HG02678 (cell line): Measurements from ENCODE around the gene C17orf78.
"Not testable (repeated sequence)": the region's sequence is repeated elsewhere in the genome, so short reads cannot be mapped to it uniquely, and the experiment has no call there.

Experiments used
- ATAC-seq: cut with Tn5 transposase; IDR thresholded peaks from one replicate; pipeline ENCODE4 v1.9.1; 2021; ENCODE audit warnings: mild to moderate bottlenecking, moderate library complexity; ENCODE audit not compliant: unreplicated experiment

Gene C17orf78

DNA sequence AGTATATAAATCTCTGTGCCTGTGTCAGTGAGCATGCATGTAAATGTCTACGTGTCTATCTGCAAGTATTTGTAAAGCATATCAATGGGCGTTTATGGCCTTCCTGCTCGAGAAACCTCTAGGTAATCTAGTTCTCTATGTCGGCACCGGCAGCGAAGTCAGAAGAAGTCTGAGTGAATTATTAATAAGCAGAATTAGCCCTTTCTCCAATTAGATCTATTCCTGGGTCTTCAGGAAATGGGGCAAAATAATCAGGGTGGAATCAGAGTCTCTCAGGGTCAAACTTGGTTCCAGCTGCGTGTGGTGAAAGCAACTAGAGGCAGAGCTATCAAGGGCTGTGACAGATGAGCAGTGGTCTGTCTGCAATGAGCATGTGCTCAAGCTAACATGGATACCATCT is at the start of gene C17orf78:
Gene C17orf78 (plus strand): TSS at position 280 of the 400 bp plus-strand sequence. CDS start 108 bp downstream, at position 388.
- no peak for ATAC-seq

DNA sequence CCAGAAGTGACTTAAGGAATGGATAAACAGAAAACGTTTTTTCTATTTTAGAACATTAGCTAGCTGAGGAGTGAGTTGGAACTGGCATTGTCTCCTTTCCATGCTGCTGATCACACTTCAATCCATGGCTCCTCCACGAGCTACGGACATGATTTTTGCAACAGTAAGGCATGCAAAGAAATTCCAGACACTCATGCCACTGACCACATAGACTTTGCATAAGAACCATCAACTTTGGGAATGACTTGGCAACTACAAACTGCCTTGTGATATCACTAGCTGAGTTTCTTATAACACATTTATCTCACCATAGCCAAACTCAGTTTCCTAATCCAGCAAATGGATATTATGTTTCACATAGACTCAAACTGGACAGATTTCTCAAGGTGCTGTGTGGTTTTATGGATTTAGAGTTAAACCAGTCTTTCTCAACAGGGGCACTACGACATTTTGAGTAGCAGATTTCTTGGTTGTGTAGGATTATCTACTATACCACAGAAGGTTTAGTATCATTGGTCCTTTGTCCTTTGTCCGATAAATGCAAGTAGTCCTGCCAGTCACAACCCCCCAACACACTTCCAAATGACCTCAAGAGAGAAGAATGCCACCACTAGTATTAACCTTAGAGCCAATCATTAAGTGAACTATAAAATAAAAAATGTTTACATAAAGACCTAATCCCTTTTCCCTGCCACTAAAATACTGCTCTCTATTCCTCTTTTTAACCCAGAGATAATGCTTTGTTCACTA is 48.3 kb upstream of the C17orf78 start:
- no peak for ATAC-seq

DNA sequence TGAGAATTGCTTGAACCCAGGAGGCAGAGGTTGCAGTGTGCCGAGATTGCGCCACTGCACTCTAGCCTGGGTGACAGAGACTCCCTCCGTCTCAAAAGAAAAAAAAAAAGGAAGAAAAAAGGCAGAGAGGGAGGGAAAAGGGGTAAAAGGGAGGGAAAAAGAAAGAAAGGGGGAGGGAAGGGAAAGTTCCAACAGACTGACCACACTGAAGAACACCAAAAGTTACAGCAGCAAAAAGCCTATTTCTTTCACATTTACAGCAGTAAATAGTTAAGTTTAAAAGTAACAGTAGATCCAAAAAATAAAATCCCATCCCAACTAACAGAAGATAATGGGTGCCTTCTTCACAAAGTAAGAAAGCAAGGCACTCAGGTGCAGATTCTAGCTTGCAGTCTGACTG is 36.9 kb upstream of the C17orf78 start:
- ATAC-seq = no peak

DNA sequence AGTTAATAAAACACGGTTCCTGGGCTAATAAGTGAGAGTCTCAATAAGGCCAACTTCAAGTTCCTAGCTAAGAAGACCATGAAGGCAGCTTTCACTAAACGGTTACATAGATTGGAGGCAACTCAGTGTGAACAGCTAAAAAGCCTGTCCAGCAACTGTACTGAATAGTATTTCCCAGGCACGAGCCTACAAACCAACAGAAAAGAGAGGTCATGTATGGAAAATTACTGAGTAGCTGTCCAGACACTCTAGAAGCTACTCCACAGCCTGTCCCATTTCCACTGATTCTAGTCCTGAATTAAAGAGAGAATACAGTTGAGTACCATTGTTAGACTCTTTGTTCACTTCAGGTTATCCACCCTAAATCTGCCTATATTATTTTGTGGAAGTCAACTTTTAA is 36.5 kb upstream of the C17orf78 start:
- ATAC-seq = no peak

DNA sequence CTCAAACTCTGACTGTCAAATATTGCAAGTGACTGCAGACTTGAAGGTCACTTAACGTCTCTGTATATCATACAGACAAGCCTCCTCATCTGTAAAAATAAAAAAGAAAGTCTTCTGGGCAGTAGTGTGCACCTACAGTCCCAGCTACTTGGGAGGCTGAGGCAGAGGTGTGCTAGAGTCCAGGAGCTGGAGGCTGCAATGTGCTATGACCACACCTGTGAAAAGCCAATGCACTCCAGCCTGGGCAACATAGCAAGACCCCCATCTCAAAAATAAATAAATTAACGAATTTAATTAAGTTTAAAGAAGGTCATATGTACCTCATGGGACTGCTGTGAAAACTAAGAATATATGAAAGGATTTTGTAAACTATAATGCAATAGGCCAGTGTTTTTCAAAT is 35.0 kb upstream of the C17orf78 start:
- ATAC-seq = no peak

DNA sequence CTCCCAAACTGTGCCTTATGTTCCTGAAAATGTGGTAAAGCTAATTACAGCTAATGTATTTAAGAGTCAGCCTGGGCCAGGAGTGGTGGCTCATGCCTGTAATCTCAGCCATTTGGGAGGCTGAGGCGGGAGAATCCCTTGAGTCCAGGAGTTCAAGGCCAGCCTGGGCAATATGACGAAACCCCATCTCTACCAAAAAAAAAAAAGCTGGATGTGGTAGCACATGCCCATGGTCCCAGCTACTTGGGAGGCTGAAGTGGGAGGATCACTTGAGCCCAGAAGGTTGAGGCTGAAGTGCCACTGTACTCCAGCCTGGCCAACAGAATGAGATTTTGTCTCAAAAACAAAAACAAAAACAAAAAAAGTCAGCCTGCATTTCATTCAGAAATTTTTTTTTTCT is 33.2 kb upstream of the C17orf78 start:
- ATAC-seq = no peak

DNA sequence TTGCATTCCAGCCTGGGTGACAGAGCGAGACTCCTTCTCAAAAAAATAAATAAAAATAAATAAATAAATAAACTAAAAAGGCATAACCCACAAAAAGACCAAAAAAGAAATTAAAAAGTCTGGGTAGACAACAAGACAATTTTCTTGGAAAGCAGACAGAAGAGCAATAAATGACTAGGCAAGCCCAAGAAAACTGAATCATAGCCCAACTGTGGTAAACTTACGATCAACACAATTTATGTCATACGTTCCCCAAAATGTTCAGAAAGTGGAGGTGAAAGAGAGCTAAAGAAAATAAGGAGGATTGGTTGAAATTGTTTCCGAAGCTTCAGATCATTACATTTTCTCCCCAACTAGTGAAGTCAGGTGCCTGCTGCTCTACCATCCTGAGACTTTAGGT is 31.3 kb upstream of the C17orf78 start:
- ATAC-seq = no peak

DNA sequence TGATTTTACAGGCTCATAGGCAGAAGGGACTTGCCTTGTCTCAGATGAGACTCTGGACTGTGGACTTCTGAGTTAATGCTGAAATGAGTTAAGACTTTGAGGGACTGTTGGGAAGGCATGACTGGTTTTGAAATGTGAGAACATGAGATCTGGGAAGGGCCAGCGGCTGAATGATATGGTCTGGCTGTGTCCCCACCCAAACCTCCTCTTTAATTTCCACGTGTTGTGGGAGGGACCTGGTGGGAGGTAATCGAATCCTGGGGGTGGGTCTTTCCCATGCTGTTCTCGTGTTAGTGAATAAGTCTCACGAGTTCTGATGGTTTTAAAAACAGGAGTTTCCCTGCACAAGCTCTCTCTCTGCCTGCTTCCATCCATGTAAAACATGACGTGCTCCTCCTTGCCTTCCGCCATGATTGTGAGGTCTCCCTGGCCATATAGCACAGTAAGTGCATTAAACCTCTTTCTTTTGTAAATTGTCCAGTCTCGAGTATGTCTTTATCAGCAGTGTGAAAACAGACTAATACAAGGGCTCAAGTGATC is 28.9 kb upstream of the C17orf78 start:
- not testable (repeated sequence) for ATAC-seq

DNA sequence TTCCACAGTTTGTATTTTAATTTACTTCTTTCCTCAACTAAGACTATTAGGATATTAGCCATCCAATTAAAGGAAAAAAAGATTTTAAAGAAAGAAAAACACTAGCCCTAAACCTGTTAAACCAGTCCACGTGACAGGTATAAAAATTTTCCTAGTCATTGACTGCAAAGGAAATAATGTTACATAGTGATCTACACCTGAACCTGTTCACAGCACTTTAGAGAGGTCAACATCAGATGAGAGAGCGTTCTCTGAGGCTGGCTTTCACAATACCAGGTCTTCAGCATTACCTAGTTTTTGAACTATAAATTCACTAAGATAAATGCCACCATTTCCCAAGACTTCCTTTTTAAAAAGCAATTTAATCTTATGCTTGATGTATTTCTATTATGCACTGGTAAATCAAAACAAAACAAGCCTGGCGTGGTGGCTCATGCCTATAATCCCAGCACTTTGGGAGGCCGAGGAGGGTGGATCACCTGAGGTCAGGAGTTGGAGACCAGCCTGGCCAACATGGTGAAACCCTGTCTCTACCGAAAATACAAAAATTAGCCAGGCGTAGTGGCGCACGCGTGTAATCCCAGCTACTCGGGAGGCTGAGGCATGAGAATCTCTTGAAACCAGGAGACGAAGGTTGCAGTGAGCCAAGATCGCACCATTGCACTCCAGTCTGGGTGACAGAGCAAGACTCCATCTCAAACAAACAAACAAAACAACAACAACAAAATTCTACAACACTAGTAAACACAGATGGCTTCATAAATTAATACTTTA is 18.8 kb upstream of the C17orf78 start:
- ATAC-seq = not testable (repeated sequence)

DNA sequence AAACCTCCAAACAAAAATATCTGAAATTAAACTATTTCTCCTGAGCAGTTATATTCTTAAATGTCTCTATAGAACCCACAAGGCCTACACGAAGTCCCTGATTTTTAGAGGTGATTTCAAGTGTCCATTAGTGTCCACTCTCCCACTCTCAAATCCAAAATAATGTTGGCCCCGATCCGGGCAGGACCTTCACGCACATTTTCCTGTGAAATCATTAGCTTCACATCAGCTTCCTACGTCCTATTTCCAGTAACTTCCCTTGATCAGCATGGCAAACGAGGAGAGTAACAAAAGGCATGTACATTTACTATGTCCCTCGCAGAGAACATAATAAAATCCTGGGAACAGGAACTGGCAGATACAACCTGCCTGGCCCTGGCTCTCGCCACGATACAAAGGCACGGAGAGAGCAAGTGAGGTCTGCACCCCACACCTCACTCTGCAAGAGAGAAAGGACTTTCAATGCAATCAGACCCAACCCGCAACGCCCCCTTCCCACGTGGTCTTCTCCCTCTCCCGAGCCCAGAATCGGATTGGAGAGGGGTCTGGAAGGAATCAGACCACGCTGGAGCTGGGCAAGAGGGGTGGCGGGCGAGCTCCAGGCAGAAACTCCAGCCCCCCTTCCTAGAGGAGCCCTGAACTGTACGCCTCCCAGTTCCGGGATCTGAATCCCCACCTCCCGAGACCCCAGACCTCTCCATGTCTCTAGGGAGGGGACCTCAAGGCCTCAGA is 17.5 kb upstream of the C17orf78 start:
- peak; percentile 16 for ATAC-seq

DNA sequence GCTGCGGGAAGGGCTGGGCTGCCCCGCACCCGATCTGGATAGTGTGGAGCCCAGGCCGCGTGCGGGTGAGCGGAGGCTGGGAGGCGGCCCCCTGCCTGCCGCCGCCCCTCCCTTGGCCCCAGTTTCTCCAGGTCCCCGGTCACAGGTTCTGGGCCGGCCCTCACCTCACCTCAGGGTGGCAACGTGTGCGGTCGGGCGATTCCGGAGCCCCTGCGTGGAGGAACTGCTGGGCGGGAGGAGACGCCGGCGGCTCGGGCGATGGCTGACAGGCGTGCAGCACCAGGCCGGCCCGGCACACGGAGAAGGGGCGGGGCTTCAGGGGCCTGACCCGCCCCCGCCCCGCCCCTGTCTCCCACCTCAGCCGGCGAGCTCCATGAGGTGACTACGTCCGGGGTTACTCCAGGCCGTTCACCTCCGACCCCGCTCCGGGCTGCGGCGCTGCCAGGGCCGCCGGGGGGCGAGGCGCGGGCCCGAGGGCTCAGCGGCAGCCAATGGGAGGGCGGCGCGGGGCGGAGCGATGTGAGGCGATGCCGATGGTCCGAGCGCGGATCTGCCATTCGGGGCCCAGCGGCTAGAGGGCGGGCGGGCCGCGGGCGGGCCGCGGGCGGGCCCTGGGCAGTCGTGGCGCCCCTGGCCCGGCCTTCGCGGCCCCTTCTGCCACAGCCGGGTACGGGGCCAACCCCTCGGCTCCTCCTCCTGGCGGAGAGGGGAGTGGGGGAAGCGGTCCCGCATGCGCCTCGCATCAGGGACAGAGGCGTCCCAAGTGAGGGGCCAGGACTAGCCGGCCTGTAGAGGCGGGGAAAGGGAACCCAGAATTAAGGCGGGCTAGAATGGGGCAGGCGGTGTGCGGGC is 16.7 kb upstream of the C17orf78 start:
- peak; percentile 92 for ATAC-seq

DNA sequence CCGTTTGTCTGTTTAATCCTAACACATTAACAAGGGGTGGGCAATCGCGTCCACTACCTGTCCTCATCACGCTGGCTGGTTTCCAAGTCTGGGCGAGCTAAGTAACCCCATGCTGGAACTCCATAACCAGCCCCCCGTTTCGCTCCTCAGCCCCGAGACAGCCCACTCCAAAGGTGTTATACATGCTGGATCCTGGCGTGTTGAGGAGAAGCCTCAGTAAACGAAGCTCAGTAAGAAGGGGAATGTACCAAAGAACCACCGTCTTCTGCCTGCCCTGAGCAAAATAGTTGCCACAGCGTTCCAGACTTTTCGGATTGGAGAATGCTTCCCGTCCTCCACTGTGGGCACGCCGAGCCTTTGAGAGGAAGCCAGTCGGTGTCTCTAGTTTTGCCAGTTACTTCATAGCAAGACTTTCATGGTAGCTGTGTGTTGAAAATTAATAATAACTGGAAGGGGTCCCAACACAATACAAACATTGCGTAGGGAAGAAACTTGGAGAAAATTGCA is 16.1 kb upstream of the C17orf78 start:
- ATAC-seq = no peak

DNA sequence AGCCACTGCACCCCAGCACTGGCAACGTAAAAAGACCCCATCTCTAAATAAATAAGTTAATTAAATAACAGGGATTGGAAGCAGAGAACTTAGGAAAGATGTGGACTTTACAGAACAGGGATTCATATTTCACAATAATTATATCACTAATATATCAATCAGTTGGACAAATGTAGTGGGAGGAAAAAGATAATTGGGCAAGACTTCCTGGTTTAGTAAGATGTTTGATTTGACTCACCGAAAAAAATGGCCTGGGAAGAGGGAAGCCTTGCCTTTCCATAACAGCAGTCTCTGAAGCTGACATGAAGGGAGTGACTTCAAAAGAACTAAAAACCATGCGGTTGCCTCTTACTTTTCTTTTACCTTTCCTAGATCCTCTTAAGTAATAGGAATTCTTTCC is 15.2 kb upstream of the C17orf78 start:
- no peak for ATAC-seq

DNA sequence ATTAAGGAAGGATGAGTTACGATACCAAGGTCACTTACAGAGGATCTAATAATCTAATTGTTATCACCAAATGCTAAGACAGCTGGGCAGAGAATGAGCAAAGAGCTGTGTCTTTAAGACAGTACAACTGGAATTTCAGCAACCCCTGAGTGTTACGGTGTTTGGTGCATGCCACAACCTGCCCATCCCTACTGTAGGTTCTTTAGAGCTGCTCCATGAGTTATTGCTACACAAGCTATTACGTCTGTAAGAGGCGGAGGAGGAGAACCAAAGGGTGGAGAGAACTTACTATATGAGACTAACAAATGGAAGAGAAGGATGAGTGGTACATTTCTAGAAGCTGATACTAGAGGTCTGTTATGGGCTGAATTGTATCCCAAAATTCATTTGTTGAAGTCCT is 14.2 kb upstream of the C17orf78 start:
- no peak for ATAC-seq

DNA sequence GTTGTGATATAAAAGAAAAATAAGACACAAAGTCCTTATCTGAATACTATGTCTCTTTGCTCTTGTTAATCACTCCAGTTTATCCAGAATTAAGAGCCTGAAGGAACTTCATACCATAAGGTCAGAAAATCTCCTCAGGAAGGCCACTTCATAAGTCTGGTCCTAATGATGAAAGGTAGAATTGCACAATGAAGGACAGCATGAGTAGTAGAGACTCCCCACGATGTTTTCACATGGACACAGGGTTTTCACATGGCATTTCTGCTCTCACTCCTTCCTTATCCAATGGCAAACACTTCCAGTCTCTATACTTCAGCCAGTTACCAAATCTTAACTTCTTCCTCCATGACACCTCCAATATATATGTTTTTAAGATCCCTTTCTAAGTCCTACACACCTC is 10.2 kb upstream of the C17orf78 start:
- ATAC-seq = no peak

DNA sequence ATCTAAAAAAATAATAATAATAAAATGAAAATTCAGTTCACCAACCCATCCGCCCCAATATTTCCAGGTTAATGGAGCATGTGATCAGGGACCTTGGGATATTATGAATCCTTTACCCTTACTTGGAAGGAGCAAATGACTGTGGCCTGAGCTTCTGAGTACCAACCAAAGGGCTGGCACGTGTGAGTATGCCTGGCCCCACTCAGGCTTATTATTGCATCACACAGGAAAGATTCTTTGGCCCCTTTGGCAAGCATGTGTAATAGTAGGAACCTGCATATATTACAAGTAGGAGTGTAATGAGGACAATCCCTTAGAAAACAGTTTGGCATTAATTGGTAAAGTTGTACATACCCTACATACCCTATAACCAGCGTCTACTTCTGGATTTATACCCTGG is 7.2 kb upstream of the C17orf78 start:
- no peak for ATAC-seq

DNA sequence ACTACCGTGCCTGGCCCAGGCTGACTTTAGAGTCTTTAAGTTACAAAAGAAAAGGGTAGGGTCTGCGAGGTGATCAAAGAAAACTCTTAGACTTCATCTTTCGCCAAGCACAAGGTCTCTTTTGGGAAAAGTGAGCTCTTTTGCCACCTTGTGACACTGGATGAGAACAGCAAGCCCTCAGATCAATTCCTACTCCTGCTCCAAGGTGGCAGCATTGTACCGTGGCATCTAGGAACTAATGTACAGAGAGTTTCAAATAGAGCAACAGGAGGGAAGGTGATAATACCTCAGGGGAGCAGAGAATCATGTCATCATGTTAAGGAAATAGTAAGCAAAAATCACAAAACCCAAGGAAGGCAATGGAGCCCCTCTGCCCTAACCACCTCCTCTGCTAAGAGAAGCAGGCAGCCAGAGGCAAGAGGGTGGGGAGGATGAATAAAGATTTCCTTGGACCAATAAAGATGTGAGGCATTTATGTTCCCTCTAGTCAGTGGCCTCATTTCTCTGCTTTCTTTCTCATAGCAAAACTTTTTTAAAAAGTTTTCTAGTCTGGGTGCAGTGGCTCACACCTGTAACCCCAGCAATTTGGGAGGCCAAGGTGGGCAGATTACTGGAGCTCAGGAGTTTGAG is 2.1 kb upstream of the C17orf78 start:
- peak; percentile 72 for ATAC-seq

DNA sequence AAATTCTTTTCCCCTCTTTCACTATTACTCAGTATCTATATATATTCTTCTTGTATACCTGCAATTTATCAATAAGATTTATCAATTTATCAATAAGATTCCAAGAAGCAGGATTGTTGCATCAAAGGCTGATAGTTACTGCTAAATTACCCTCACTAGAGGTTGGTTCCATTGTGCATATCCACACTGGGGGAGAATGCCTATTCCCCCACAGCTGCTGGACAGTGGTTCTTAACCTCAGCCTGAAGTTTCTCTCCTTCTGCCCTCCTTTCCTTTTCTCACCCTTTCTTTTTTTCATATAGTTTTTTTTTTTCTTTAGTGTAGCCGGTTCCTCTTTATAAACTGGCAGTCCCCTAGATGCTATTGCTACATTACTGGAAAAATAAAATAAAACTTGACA is 6.3 kb downstream of the C17orf78 start:
- ATAC-seq = no peak

DNA sequence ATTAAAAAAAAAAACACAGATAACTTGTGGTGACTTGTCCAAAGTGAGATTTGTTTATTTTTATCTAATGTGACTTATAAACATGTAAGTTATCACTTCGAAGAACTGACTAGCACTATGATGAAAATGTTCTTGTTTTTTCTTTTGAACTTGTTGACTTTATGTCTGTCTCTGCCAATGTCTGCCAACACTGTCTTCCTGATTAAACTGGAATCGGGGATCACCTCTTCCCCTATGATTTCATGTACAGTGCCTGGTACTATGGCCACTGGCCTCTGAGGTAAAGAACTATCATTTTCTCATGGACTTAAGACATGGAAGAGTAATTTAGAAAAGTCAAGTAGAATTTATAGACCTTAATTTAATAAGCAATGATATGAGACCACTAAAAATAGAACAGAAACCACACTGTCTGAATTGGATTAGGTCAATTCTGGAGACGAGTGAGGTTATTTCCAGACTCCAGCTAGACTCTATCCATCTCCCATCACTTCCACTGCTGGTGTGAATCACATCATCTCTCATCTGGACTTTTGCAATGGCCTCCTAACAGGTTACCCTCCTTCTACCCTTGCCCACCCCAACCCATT is 8.9 kb downstream of the C17orf78 start:
- ATAC-seq = no peak
